Fibroblast of lung (primary cell): ENCODE data around the gene KDM4D. TPM values are rescaled to one million over a fixed set of nuclear protein-coding genes. Genes with fewer than 3 reads are reported as not detected.
"Not testable (repeated sequence)": the region's sequence is repeated elsewhere in the genome, so short reads cannot be mapped to it uniquely, and the experiment has no call there.

Source experiments
- DNase-seq, 2 donors: peaks; one replicate each; pipeline versions ENCODE4 v3.0.0 to v3.0.0-alpha.2; 2010; ENCODE audit warnings: low read depth in 2 of 2
- H2AFZ ChIP-seq: 2 replicates; pipeline ENCODE4 v1.5.1; 2012; ENCODE audit warnings: low read length, control low read depth, inconsistent platforms
- H3K27ac ChIP-seq: 2 replicates; pipeline ENCODE4 v1.5.1; 2011; ENCODE audit warnings: low read length, control low read depth; ENCODE audit not compliant: insufficient read depth
- H3K27me3 ChIP-seq: 2 replicates; pipeline ENCODE4 v1.5.1; 2011; ENCODE audit warnings: mild to moderate bottlenecking, low read length; ENCODE audit not compliant: control insufficient read depth, insufficient read depth
- H3K36me3 ChIP-seq: 2 replicates; pipeline ENCODE4 v1.5.1; 2011; ENCODE audit warnings: low read length; ENCODE audit not compliant: control insufficient read depth, insufficient read depth
- H3K4me1 ChIP-seq: 2 replicates; pipeline ENCODE4 v1.5.1; 2011; ENCODE audit warnings: low read length; ENCODE audit not compliant: control insufficient read depth, insufficient read depth; ENCODE audit errors: extremely low read depth
- H3K4me2 ChIP-seq: 2 replicates; pipeline ENCODE4 v1.5.1; 2011; ENCODE audit warnings: low read length, control low read depth; ENCODE audit not compliant: insufficient read depth; ENCODE audit errors: extremely low read depth
- H3K4me3 ChIP-seq, 4 experiments: fragments of 200-600 bp in 1 of 4; sonication (generic) in 1 of 4; replicated peaks in 1 of 4; 2 replicates each; pipeline ENCODE4 v1.5.1; 2011 to 2016; ENCODE audit warnings: low read length in 4 of 4, low read depth in 3 of 4, mild to moderate bottlenecking in 3 of 4, control low read depth in 2 of 4, inconsistent platforms in 1 of 4, mixed read lengths in 1 of 4; ENCODE audit not compliant: insufficient read depth in 1 of 4; ENCODE audit errors: control extremely low read depth in 1 of 4
- H3K79me2 ChIP-seq: 2 replicates; pipeline ENCODE4 v1.5.1; 2012; ENCODE audit warnings: mild to moderate bottlenecking, low read length, inconsistent platforms; ENCODE audit not compliant: control insufficient read depth, insufficient read depth
- H3K9ac ChIP-seq: 2 replicates; pipeline ENCODE4 v1.5.1; 2011; ENCODE audit warnings: mild to moderate bottlenecking, low read length, control low read depth; ENCODE audit not compliant: insufficient read depth
- H3K9me3 ChIP-seq: 2 replicates; pipeline ENCODE4 v1.5.1; 2012; ENCODE audit warnings: low read depth, low read length; ENCODE audit not compliant: control insufficient read depth, insufficient read depth
- H4K20me1 ChIP-seq: 2 replicates; pipeline ENCODE4 v1.5.1; 2011; ENCODE audit warnings: low read length; ENCODE audit not compliant: control insufficient read depth, insufficient read depth; ENCODE audit errors: extremely low read depth
- CTCF ChIP-seq, 2 donors: IDR thresholded peaks in 1 of 2; conservative IDR thresholded peaks in 1 of 2; 1 replicate in 1 of 2; 2 replicates in 1 of 2; pipeline ENCODE4 v1.5.1; 2011 to 2012; ENCODE audit warnings: low read length in 2 of 2, control low read depth in 1 of 2, inconsistent platforms in 1 of 2, low read depth in 1 of 2, mild to moderate bottlenecking in 1 of 2
- EZH2 ChIP-seq: IDR thresholded peaks from 2 replicates; pipeline ENCODE4 v1.5.1; 2012; ENCODE audit warnings: low read length, control low read depth, mild to moderate bottlenecking; ENCODE audit errors: missing control alignments
- polyA plus RNA-seq, 2 donors: library from polyadenylated mRNA; depleted of rRNA in 1 of 2; stranded (reverse) in 1 of 2; unstranded in 1 of 2; fragments of >200 nt; gene quantifications; 2 replicates each; pipeline ENCODE4 v1.2.1, GENCODE V29; 2011 to 2012; ENCODE audit warnings: missing spikeins in 1 of 2
- total RNA-seq: library from RNA; depleted of rRNA; stranded (reverse); fragments of >200 nt; gene quantifications from 2 replicates; pipeline ENCODE4 v1.2.1, GENCODE V29; 2014

Gene KDM4D
- total and polyA plus RNA-seq, 2 donors (not counting 1 experiment from before 2014, with no cell fraction given) = 0.50 to 0.94 TPM

DNA sequence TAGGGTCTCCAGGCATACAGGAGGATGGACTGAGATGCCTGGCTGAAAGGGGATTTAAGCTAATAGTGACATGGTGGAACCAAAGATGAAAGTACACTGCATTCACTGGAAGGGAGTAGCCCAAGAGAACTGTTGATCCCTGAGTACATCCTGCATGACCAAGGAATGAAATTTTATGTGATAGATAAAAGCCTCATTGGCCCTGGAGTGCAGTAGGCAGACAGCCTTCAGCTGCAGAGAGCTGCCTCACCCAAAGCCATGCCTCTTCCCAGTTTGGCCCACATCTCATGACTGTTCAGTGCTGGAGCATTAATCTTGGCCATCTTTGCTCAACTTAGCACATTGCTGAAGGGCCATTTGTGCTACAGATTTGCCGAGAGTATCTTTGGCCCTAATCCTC lies 59.5 kb downstream of the KDM4D start:
- H3K4me2 ChIP-seq = no peak overlapping the region
- TF ChIP-seq EZH2 = no peak
- TF ChIP-seq CTCF (conservative IDR thresholded peaks at IDR 0.05 in 1 of 2, IDR thresholded peaks at IDR 0.05 in 1 of 2; ENCODE audit: low read depth in 1 of 2, low read length in 2 of 2) = no peak
- no peaks in the 10 kb centered on the region for H3K79me2 ChIP-seq
- no peak overlapping the region for H3K4me3 ChIP-seq
- H4K20me1 ChIP-seq = no peaks in the 10 kb centered on the region
- no peaks in the 10 kb centered on the region for H3K27me3 ChIP-seq
- H3K27ac ChIP-seq = no peak overlapping the region
- H2AFZ ChIP-seq = no peak overlapping the region
- no peaks in the 10 kb centered on the region for H3K4me1 ChIP-seq
- no peak for DNase-seq
- no peaks in the 10 kb centered on the region for H3K9me3 ChIP-seq
- H3K36me3 ChIP-seq = no peaks in the 10 kb centered on the region
- no peak overlapping the region for H3K9ac ChIP-seq

- H3K27me3 ChIP-seq = peaks cover 3% of the 10 kb centered on the region
- H3K27ac ChIP-seq = no peak overlapping the region
- no peaks in the 10 kb centered on the region for H3K9me3 ChIP-seq
- H4K20me1 ChIP-seq = no peaks in the 10 kb centered on the region
- no peak for TF ChIP-seq CTCF (conservative IDR thresholded peaks at IDR 0.05 in 1 of 2, IDR thresholded peaks at IDR 0.05 in 1 of 2; ENCODE audit: low read depth in 1 of 2, low read length in 2 of 2)
- TF ChIP-seq EZH2 = no peak
- no peak overlapping the region for H2AFZ ChIP-seq
- H3K36me3 ChIP-seq = no peaks in the 10 kb centered on the region
- no peak overlapping the region for H3K4me3 ChIP-seq
- no peak overlapping the region for H3K9ac ChIP-seq
- H3K79me2 ChIP-seq = no peaks in the 10 kb centered on the region
- no peak for DNase-seq
- no peaks in the 10 kb centered on the region for H3K4me1 ChIP-seq
- no peak overlapping the region for H3K4me2 ChIP-seq
Observed at GRCh38 chr11:95035316-95035715, 61.8 kb downstream of the KDM4D start.

DNA sequence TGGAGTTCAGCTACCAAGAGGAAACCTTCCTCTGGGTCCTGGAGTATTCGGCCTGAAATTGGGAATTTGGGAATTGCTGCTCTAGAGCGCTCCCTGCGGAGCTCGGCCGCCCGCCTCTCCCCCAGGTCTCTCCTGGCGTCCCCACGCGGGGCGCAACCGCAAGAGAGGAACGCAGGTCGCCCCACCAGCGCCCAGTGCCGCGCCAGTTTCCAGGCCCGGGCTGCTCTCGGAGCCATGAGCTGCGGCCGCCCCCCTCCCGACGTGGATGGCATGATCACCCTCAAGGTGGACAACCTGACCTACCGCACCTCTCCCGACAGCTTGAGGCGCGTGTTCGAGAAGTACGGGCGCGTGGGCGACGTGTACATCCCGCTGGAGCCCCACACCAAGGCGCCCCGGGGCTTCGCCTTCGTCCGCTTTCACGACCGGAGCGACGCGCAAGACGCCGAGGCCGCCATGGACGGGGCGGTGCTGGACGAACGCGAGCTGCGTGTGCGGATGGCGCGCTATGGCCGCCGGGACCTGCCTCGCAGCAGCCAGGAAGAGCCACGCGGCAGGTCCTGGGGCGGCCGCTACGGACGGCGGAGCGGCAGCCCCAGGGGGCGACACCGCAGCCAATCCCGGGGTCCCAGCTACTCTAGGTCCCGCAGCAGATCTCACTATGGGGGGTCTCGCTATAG lies 64.0 kb downstream of the KDM4D start:
- not testable (repeated sequence) for H2AFZ ChIP-seq, H3K9me3 ChIP-seq, H3K9ac ChIP-seq, H3K79me2 ChIP-seq, H3K36me3 ChIP-seq, H3K27ac ChIP-seq, H4K20me1 ChIP-seq, H3K4me2 ChIP-seq, H3K4me1 ChIP-seq, H3K27me3 ChIP-seq
- peak overlapping the region in 1 of 4 experiments; percentile 29 for H3K4me3 ChIP-seq
- peak; percentile 6 to 13 for DNase-seq
- peak in 1 of 2 donors; percentile 3 for TF ChIP-seq CTCF (conservative IDR thresholded peaks at IDR 0.05 in 1 of 2, IDR thresholded peaks at IDR 0.05 in 1 of 2; ENCODE audit: low read depth in 1 of 2, low read length in 2 of 2)
